NCI-H2227 treated with DMSO at 0.1 percent for 48 hours (cell line): ENCODE measurements around the gene C13orf46.

Experiments used
- DNase-seq: peaks from one replicate; lab custom pipeline; 2025; lab: John Stamatoyannopoulos, UW

The C13orf46 gene

DNA sequence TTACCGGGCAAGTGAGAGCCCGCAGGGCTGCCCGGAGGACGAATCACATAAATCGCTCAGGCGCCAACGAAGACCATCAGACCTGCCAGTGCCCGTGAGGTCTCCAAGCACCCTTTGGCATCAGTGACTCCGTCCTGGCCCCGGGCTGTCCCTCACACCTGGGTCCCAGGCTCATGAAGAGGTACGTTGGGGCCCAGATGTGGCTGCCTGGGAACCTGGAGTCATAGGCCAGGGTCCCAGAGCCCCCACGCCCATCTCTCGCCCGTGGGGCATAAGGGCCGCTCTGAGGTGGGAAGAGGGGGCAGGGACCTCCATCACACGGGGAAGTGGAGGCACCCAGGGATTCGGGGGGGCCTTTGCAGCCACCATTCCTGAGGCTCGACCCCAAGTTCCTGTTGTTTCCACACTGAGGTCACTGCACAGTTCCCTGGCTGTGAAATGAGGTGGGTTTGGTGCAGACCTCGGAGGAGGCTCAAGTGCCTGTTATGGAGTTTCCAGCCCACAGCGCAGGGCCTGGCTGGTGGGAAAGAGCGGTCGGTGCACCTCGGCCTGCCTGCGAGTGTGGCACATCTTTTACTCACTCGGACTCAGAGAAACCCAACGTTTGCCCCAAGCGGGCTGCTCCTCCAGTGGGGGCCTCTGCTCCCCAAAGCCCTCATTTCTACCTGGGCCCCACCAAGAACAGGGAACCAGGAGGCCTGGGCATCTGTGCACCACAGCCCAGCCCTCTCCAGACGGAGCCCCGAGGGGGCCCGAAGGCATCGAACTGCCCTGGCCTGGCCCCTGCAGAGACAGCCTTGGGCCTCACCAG, 35.9 kb upstream of the C13orf46 start:
- DNase-seq = no peak

DNA sequence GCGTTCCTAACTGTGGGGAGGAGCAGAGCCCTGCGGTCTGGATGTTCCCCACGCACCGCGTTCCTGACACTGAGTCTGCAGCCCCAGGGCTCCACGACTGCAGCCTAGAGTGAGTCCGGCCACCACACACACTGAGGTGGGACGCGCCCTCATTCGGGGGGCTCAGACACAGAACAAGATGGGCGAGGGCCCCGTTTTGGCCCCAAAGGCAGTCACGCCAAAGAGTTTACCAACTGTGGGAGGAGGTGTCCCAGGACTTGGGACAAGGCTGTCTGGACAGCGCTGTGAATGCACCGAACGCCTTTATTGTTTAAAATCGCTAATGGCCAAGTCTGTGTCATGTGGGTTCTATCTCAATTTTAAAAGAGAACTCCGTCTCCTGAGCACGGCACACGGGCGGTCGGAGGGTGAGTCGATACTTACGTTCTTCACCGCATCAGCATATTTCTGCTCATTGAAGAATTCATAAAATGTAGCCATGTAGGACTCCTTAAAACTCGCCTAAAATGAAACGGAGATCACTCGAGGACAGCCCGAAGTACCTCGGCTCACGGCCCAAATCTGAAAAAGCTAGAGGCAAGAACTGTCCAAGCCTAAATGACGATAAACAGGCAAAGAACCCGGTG, 35.2 kb upstream of the C13orf46 start:
- no peak for DNase-seq

DNA sequence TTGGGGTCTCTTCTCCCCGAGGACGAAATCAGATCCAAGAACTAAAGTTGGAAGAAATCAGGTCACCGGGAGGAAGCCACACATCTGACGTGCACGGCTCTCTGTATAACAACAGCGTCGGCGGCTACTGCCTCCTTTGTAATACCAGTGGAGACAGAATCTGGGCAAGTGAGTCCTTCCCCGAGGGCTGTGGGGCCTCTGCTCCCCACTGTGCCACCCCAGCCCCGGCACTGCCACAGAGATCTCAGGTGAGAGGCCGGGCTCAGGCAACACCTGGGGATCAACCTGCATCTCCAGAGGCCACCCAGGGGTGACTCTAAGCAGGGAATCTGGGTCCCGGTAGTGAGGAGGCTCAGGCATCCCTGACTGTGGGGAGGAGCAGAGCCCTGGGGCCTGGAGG, 33.7 kb upstream of the C13orf46 start:
- DNase-seq = no peak

DNA sequence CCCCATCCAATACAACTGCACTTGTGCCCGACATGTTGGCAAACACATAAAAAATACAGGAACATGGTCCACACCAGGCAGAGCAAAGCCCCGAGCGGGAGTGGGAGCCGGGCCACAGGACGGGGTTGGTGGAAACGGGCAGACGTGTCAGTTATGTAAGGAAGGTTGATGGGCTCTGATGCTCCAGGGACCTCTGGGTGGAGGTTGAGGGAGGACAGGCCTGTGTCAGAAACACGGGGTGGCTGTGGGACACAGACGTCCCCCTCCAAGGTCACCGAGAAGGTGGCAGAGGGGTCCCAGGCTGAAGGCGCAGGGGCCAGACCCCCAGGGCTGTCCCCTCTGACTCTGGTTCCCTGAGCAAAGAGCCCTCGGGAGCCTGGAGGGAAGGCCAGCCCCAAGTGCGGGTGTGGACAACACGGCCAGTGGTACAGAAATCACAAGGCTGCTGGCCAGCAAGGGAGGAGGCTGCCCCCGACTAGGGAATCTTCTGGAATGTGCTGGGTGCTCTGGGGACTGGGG, 31.4 kb upstream of the C13orf46 start:
- DNase-seq = no peak

DNA sequence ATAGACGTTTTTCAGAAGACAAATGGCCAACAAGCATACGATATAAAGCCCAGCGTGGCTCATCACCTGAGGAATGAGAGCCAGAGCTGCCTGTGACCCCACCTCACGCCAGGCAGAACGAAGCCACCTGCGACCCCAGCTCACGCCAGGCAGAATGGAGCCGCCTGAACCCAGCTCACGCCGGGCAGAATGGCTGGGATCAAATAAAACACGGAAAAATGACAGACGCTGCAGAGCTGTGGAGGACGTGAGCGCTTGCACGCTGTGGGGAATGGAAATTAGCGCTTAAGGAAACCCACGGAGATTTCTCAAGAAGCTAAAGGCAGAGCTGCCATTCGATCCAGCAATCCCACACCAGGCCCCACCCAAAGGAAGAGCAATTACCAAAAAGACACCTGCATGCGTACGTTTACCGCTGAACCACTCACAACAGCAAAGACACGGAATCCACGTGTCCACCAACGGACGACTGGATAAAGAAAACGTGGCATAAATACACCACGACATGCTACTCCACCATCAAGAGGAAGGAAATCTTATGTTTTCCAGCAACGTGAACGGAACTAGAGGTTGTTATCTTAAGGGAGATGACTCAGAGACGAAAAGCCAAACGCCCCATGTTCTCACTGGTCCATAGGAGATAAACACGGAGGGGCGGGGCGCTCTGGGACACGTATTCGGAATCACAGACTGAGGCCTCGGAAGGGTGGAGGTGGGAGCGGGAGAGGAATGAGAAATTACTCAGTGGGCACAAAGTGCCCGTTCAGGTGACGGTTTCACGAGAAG, 30.7 kb upstream of the C13orf46 start:
- no peak for DNase-seq

DNA sequence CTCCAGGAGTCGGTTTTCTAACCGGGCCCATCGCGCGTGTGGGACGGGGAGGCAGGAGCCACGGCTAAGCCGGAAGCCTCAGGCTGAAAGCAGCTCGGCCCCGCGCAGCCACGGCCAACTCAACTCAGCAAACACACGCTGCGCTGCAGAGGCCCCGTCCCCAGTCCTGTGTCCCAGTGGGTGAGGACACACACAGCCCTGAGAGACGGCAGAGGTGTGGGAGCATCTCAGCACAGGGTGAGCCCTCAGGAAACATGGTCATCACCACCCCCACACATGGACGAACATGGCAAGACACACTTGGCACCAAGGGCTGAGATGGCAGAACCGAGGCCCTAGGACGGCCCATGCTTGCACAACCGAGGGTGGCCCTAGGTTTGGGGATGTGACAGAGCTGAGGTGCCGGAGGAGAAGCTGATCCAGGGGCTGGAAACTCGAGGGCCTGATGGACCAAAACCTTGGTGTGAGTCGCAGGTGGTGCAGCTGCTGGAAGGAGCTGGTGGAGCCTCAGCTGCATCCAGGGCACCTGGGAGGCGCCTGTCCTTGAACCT, 29.0 kb upstream of the C13orf46 start:
- no peak for DNase-seq

DNA sequence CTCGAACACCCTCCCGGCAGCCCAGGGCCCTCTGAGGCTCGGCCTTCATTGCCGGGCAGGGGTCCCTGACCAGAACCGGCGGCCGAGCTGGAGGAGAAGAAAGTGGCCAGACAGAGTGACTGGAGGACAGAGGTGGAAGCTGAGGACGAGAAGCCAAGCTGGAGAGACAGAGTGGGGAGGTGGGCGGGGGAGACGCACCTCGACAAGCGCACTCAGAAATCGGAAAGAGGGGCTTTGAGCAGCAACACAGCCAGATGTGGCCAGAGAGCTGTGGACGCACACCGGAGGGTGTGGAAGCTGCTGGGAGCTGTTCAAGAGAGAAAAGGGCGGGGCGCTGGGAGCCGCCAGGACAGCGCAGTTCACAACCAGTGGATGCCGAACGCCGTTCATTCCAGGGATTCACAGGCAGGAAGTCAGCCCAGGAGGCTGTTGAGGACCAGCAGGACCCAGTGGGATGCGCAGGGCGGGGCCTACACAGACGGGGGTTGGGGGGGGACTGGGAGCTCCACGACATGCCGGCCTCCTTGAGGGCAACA, 28.2 kb upstream of the C13orf46 start:
- DNase-seq = no peak

DNA sequence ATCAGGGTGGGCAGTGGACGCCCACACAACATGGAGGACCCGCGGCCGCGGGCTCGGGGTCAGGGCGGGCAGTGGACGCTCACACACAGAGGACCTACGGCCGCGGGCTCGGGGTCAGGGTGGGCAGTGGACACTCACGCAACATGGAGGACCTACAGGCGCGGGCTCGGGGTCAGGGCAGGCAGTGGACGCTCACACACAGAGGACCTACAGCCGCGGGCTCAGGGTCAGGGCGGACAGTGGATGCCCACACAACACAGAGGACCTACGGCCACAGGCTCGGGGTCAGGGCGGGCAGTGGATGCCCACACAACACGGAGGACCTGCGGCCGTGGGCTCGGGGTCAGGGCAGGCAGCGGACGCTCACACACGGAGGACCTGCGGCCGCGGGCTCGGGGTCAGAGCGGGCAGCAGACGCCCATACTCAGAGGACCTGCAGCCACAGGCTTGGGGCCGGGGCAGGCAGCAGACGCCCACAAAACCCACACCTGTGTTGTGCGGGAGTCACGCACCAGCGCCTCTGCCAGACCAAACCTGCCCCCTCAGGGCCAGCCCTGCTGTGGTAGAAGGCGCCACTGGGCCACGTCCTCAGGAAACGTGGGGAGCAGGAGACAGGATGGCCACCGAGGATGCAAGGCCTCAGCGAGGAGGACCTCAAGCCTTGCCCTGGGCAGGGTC, 27.6 kb upstream of the C13orf46 start:
- no peak for DNase-seq

DNA sequence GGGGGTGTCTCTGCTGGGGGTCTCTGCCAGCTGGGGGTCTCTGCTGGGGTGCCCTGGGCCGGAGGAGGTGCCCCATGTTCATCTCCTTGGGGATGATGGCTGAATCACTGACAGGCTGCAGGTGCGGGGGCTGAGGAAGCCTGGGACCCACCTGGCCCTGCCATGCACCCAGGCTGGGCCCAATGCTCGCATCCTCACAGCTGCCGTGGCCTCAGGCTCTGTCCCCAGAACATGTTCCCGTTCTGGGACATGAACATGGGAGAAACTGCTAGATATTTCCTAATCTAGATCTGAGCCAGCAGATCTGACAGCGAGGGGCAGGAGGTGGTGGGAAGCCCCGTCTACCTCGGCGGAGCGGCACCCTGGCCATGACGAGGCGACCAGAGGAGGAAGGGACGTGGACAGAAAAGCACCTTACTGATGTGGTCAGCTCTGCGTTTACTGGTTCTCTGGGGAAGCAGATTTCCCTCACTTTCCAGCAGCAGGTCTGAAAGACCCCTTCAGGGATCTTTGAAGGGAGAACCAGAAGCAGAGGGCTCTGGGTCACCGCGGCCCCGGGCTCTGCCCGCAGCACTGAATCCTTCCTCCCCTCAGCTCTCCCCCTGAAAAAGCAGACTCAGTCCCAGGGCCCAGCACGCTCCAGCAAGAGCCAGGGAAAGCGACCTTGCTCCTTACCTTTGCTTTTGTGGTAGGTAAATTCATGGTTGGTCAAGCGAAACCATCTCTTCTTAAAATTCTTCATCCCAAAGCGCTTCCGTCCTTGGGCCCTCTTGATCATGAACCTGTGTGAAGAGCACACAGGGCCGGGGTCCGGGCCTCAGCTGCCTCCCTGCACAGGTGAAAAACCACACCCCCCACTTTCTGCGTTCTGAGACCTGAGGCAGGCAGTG, 26.5 kb upstream of the C13orf46 start:
- DNase-seq = no peak

DNA sequence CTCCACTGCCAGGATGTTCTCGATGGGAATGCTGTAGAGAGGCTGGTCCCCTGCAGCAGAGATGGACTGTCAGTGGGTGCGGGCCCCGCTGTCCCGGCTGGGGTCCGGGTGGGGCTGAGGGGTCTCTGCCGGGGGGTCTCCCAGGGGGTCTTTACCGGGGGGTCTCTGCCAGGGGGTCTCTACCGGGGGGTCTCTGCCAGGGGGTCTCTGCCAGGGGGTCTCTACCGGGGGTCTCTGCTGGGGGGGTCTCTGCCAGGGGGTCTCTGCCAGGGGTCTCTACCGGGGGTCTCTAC, 25.7 kb upstream of the C13orf46 start:
- no peak for DNase-seq

DNA sequence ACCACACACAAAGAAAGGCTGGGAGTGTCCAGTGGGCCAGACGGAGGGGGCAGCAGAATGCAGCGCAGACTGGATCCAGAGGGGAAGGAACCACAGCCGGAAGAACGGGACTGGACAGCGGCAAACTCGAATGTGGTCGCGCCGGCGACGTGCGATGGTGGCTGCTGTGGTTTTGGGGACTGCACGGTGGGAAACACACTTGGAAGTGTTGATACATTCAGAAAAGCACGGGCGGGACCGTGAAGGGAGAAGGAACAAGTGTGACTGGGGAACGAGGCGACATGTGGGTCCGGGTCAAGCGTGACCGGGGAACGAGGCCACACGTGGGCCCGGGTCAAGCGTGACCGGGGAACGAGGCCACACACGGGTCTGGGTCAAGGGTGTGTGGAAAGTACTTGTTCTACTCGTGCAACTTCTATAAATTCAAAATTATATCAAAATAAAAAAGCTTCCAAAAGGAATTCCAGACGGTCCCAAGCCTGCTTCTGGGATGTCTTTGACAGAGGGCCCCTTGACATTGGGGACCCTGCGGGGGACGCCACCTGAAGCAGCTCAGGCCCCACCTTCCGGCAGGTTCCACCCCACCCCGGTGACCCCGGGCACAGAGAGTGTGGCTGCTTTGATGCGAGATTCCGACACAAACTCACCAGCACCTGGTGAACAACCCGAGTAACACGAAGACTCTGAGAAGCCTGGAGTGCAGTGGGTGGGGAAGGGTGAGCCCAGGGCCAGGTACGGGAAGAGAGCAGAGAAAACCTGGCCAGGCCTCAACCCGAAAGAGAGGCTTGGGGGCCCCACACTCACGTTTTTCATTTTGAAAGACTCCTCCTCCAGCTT, 25.1 kb upstream of the C13orf46 start:
- no peak for DNase-seq

DNA sequence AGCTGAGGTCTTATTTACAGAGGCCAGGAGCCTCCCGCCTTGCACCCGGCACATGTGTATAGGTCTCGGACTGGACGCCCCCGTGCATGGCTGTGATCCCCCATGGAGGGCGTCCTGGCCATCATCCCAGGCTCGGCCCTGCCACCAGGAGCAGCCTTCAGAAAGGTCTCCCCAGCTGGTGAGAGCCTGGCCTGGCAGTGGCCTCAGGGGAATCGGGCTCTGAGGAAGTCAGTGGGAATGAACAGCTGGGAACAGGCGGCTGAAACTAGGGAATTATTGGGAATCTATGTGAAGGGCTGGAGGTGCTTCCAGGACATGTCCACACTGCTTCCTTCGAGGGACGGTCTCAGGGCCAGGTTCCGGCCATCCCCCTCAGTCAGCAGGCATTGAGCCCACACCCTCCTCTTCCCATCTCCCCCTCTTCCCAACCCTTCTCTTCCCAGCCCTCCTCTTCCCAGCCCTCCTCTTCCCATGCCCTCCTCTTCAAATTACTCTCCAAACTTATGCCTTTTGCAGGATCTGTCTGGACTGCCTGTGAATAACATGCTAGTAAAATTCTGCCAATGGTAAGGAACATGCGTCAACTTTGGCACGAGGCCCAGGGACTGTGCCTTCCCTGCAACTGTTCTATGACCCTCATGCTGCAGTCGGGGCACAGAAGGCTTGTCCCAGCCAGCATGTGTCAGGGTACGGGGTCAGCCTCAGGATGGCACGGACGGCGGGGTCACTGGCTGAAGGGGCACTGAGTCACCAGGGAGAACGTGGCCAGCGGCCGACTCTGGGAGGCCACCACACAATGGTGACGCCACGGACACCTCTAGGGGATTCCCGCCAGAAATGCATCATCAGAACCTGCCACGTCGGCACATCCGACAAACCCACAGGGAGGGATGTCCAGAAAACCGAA, 24.2 kb upstream of the C13orf46 start:
- DNase-seq = no peak

DNA sequence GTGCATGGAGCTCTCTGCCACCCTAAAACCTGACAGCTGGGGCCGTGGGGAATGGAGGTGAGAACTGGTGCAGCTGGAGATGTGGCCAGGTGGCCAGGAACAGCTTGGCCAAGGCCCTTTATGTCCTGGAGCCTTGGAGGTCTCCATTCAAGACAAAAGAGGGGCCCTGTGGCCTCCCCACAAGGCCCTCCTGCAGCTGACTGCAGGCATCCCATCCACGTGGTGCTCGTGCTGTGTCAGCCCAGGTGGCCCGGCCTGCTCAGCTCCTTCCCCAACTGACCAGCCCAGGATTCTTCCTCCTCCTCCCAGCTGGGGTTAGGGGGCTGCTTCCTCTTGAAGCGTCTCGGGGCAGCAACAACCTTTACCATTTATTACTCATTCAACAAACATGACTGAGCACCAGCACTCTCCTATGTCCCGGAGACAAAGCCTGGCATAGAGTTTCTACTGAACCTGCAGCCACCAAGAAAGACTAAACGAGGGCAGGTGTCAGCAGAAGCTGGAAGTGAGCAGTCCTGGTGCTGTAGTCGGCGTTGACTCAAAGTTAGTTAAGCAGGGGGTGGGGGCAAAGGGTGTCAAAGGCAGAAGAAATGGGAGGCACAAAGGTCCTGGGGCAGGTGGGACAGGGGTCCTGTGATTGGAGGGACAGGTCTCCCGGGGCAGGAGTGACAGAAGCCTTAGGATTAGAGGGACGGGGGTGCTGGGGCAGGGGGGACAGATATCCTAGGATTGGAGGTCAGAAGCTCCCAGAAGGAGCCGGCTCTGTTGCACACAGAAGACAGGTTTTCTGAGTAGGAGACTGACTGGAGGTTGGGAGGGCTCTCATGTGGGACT, 23.3 kb upstream of the C13orf46 start:
- no peak for DNase-seq

DNA sequence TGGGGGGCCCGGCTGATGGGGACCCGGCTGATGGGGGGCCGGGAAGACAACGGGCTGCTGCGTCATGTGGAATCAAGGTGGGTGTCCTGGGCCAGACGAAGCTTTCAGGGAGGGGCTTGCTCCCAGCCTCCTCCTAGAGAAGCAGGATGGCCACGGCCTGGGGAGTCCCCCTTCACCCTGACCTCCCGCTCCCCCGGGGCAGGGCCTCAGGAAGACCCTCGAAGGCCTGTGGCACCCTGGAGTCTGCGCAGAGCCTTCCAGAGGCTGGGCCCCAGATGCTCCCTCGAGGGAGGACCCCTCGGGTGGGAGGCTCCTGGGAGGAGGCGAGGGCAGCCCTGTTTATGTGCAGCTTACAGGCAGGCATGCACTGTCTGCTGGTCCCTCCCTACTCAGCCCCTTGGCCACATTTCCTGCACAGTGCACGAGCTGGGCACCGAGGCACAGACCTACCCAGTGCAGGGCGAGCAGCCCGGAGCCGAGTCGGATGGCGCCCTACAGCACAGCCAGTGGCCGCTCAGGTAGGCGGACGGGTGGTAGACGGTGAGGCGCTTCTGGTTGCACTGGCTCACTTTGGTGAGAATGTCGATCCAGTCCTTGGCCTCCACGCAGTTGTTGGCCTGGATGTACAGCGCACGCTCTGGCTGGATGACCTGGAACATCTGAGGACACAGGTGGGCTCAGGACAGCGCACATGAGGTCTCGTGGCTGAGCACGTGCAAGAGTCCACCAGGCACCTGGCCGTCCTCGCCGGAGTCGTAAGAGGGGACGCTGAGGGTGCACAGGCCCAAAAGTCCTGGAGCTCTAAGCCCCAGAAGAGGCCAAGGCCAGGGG, 22.4 kb upstream of the C13orf46 start:
- DNase-seq = no peak

DNA sequence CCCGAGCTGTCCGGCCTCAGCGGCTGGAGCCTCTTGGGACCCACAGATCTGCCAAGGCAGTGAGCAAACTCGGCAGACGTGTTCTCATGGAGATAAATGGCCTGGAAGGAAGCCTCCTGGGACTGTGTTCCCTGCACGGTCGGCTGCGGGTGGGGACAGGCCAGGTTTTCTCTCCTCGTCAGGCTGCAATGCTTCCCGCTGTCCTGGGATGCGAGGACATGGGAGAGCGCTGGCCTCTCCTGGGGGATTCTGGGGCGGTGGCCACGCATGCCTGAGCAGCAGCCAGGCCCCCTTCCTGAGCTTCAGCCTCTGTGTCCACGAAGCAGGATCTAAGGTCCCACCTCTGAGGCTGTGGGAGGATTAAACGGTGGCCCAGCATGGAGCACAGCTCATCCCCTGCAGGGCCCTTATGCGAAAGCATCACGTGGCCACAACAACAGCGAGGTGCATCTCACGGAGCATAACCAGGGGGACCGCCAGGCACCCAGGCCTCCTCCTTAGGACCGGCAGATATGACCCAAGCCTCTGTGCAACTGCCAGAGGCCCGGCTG, 21.2 kb upstream of the C13orf46 start:
- no peak for DNase-seq

DNA sequence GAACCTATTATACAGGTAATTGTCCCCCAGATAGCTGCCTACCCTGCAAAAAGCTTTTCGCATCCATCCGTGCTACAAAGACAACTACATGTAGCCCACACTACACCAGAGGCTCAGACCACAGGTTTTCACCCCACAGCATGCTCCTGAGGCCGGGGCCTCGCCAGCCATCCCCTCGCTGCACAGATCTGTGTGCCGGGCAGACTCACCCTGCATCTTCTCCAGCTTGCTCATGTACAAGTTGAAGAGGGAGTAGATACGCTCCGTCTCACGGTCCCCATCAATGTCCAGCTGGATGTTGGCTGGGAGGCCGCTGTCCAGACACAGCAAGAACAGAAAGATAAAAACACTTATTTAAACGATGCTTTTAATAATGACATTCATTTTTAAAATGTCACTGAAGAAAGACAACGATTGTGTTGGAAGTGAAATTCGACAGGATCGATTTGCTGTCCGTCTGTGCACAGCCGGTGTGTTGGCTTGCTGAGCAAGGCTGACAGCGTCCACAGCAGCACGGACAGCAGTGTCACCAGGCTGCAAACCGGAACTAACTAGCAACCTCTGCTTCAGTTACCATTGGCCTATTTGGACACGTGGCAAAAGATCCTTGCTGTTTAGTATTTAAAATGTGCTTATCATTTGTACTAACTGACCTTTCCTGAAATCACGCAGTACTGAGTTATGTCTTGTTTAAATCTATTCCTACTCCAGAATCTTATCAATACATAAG, 18.6 kb upstream of the C13orf46 start:
- no peak for DNase-seq
